Femur (tissue), 1 donor: ENCODE measurements around the gene ALOX15.
A peak's percentile ranks its signal among the peaks of the same experiment; 100 is the strongest.
"Not testable (repeated sequence)": the region's sequence is repeated elsewhere in the genome, so short reads cannot be mapped to it uniquely, and the experiment has no call there.

Source experiments
- DNase-seq: peaks from one replicate; pipeline ENCODE4 v3.0.0-alpha.2; 2017

ALOX15 gene

GRCh38 chr17:4610656-4611055, 30.8 kb downstream of the ALOX15 start:
- DNase-seq, result no peak

GRCh38 chr17:4610162-4610561, 31.3 kb downstream of the ALOX15 start:
- no peak for DNase-seq

- no peak for DNase-seq
Observed at GRCh38 chr17:4609761-4610160, 31.7 kb downstream of the ALOX15 start.

GRCh38 chr17:4607773-4608187, 33.7 kb downstream of the ALOX15 start:
- peak; percentile 82 for DNase-seq

- DNase-seq, result no peak
Observed at GRCh38 chr17:4607261-4607741, 34.2 kb downstream of the ALOX15 start.

- no peak for DNase-seq
Observed at GRCh38 chr17:4605826-4606225, 35.7 kb downstream of the ALOX15 start.

- not testable (repeated sequence) for DNase-seq
Observed at GRCh38 chr17:4604736-4605135, 36.7 kb downstream of the ALOX15 start.

GRCh38 chr17:4604111-4604644, 37.3 kb downstream of the ALOX15 start:
- peak; percentile 90 for DNase-seq

GRCh38 chr17:4602041-4602440, 39.4 kb downstream of the ALOX15 start:
- DNase-seq, result no peak

GRCh38 chr17:4601326-4601725, 40.2 kb downstream of the ALOX15 start:
- DNase-seq, result no peak

GRCh38 chr17:4600563-4600962, 40.9 kb downstream of the ALOX15 start:
- DNase-seq, result peak; percentile 73

GRCh38 chr17:4599505-4600281, 41.8 kb downstream of the ALOX15 start:
- DNase-seq, result peak; percentile 79

- DNase-seq, result peak; percentile 70
Observed at GRCh38 chr17:4598776-4599504, 42.5 kb downstream of the ALOX15 start.

- DNase-seq, result no peak
Observed at GRCh38 chr17:4597975-4598374, 43.5 kb downstream of the ALOX15 start.

GRCh38 chr17:4596636-4597380, 44.7 kb downstream of the ALOX15 start:
- DNase-seq, result no peak

GRCh38 chr17:4595685-4596342, 45.7 kb downstream of the ALOX15 start:
- not testable (repeated sequence) for DNase-seq

GRCh38 chr17:4594931-4595684, 46.4 kb downstream of the ALOX15 start:
- DNase-seq, result no peak

GRCh38 chr17:4594406-4594805, 47.1 kb downstream of the ALOX15 start:
- no peak for DNase-seq

GRCh38 chr17:4593021-4593421, 48.5 kb downstream of the ALOX15 start:
- no peak for DNase-seq

- DNase-seq, result no peak
Observed at GRCh38 chr17:4592240-4593005, 49.1 kb downstream of the ALOX15 start.

GRCh38 chr17:4591529-4591928, 49.9 kb downstream of the ALOX15 start:
- DNase-seq, result no peak
